GM12873 (cell line): ENCODE data around the gene BICDL2.

Experiments
- CTCF ChIP-seq: IDR thresholded peaks from 2 replicates; pipeline ENCODE4 v1.5.1; 2012; ENCODE audit warnings: low read depth, mild to moderate bottlenecking, moderate library complexity, low read length, control low read depth; ENCODE audit not compliant: insufficient read depth; ENCODE audit errors: missing control alignments

The BICDL2 gene

GRCh38 chr16:2981899-2982250 is 54.9 kb downstream of the BICDL2 start:
- no peak for TF ChIP-seq CTCF

GRCh38 chr16:2981177-2981898 is 55.4 kb downstream of the BICDL2 start:
- no peak for TF ChIP-seq CTCF

- no peak for TF ChIP-seq CTCF
These were observed 56.2 kb downstream of the BICDL2 start, which contains the start of gene PKMYT1 for GRCh38 chr16:2980227-2981176. PKMYT1 (minus strand) TSS chr16:2980446; CDS start chr16:2979657, 789 bp downstream.

GRCh38 chr16:2979669-2980226 is 57.0 kb downstream of the BICDL2 start:
- no peak for TF ChIP-seq CTCF
